NCI-H524 treated with DMSO at 0.1 percent for 48 hours (cell line): ENCODE results near the gene KRTAP25-1.

Experiments used
- DNase-seq: peaks from one replicate; lab custom pipeline; 2025; lab: John Stamatoyannopoulos, UW

KRTAP25-1 gene, protein sequence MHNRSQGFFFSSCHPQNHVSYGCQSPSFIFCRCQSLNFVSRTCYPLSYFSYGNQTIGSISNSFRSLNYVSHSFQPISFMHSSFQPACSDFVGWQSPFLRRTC

DNA sequence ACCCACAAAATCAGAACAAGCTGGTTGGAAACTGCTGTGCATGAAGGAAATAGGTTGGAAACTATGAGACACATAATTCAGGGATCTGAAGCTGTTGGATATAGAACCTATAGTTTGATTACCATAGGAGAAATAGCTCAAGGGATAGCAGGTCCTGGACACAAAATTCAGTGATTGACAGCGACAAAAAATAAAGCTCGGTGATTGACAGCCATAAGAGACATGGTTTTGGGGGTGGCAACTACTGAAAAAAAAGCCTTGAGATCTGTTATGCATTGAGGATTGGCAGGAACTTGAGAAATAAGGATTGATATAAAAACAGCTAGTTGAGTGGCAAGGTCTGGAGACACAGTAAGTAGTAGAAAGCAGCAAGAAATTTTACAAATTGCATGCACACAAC is at the start of gene KRTAP25-1:
TSS of gene KRTAP25-1 (minus strand) at position 300 of the 400 bp plus-strand sequence. CDS start at position 276, 24 bp downstream.
- DNase-seq: no peak

DNA sequence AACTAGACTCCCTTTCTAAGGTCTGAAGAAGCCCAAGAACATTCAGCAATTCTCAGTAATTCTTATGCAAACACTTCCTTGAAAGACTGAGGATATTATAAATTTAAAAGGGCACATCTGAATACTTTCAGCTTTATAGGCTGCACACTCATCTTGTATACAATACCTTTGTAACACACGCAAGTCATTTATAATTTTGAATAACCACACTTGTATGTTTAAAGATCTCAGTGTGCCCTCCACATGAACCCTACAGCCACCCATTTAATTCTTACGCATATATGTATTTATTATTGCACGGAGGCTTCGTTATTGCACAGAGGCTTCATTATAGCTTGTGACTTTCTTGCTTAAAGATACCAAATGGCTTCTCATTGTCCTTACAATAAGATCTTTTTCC is 49.4 kb upstream of the KRTAP25-1 start:
- DNase-seq: no peak

DNA sequence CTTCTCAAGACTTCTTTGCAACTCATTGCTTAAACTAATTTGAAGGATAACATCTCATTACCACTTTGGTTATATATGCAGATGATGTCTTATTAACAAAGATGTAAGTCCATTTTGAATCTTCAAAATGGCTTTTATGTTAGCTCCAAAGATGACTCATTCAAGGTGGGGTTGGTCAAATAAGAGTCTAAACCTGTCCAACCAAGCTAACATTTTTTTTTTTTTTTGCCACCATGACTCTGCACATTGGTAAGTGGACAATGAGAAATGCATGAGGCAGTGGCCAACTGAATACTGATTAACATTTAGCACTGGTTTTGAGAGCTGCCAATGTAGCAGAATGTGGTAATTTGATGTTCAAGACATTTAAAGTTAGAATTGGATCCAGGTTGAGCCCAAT is 48.5 kb upstream of the KRTAP25-1 start:
- DNase-seq: no peak

DNA sequence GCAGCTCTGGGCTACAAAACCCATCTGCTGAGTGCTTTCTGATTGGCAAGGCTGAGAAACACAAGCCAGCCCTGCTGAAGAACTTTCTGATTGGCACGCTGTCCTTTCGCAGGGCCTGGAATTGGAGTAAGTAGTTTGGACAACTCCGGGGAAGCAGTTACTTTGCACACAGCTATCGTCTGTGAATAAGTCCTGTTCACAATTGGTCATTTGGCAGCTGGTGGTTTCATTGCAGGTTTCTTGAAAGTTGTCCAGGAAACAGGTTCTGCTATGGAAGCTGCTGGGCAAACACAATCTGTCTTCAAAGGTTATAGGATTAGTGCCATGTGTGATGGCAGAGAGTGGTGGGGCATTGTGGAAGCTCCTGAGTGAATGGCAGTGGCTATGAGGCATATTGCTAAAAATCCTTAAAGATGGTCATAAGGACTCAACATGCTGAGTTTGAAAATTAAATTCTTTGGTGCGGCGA is 48.0 kb upstream of the KRTAP25-1 start, which contains the start of gene KRTAP27-1:
TSS of gene KRTAP27-1 (minus strand) at position 419 of the 469 bp plus-strand sequence. CDS start at position 393, 26 bp downstream.
- no peak for DNase-seq

DNA sequence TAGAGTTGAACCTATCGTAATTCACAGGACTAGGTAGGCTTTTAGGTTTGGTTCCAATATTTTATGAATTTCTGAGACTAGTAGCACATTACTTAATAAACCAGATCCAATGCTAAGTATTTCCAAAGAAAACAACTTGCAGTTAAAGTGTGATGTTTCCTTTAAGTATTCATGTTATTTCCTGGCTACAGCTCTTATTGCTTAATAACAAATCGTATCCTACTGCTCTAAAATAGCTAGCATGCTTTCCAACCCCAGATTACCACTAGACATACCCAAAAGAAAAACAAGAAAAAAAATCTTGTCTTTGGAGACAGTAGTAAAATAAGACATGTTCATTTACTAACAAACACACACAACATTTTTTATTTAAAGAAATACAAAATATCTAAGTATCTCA is 47.3 kb upstream of the KRTAP25-1 start:
- DNase-seq: no peak

DNA sequence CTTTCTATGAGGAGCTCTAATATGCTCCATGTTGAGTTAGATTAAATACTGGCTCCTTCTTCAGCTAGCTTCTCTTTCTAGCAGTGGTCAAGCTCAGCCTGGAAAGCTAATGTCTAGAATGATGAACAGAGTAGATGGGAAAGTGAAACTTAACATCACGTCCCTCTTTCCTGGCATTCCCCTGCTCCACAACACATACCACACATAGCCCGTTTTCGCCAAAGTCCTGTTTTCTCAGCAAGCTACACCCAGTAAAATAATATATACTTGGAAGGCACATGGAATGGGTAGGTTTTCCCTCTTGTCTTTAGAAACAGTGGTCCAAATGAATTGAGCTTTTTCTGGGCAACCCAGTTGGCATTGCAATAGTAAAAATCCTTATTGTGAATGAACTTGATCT is 44.4 kb upstream of the KRTAP25-1 start:
- no peak for DNase-seq

DNA sequence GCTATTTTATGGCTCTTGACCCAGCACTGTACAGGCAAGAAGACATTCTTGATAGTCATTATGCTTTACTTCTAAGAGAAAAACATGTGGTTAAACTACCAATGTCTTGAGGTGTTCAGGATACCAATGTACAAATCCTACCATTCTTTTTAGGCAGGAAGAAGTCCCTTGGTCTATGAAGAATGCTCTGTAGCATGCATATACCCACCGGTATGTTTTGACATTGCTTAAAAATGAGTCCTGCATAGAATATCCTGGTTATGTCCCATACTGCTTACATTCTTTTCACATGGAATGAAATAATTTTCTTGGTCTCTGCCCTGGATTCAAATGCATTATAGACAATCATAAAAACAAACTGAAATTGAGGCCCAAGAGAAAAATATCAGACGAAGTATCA is 43.4 kb upstream of the KRTAP25-1 start:
- DNase-seq: no peak

DNA sequence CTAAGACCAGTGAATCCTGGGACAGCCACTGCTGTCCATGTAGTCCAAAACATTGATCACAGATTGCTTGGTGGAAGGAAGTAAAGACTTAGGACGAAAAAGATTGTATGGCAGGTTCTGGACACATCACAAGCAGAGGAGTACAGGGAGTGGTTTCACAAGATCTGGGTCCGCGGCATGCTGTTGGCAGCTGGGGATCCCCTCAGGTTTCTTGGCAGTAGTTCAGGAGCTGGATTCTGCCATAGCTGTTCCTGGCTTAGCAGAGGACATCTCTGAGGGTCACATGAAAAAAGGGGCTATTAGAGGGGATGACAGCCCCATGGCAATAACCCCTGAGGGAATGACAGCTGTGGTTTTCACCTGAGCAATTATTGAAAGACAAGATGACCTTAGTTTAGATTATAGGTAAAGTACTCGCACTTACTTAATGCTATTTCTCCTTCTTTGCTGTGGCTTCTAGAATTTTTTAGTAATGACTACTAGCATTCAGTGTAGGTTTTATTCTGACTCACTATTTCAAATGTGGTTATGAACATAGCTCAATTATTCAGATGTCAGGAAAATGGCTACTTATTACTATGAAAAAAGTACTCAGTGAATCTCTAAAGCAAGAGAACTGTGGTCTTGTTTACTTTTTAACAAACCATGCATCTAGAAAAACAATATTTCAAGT is 40.0 kb upstream of the KRTAP25-1 start:
- no peak for DNase-seq

DNA sequence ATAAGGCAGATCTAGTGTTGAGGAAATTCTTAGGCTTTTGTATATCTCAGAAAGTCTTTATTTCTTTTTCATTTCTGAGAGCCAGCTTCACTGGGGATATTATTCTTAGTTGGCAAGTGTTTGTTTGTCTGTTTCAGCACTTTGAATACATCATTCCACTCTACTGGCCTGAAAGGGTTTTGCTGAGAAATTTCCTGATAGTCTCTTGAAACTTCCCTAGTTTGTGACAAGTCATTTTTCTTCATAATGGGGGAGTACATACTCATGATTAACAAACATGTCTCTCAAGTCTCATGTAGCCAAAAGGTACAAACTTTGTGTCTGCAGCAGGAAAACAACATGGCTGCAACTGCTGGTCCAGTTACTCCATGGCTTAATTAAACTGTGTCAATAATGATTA is 37.1 kb upstream of the KRTAP25-1 start:
- no peak for DNase-seq

DNA sequence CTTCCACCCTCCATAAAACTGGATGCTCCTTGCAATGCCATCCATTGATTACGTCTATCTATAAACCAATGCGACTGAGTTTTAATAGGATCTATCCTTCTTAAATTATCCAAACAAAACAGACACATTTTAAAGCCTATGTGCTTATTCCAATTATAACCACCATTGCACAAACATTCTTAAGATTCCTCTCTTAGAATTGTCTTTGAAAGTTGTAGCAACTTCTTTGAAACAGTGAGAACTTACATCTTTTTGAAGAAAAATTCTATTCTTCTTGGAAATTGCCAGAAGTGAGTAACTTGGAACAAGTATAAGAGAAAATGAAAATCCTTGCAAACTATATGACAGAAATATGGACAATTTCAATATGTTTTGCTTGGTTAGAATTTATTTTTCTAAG is 30.9 kb upstream of the KRTAP25-1 start, which contains the start of gene KRTAP26-1:
TSS of gene KRTAP26-1 (minus strand) at position 101 of the 400 bp plus-strand sequence. CDS start 280 bp downstream, outside the sequence.
- no peak for DNase-seq

DNA sequence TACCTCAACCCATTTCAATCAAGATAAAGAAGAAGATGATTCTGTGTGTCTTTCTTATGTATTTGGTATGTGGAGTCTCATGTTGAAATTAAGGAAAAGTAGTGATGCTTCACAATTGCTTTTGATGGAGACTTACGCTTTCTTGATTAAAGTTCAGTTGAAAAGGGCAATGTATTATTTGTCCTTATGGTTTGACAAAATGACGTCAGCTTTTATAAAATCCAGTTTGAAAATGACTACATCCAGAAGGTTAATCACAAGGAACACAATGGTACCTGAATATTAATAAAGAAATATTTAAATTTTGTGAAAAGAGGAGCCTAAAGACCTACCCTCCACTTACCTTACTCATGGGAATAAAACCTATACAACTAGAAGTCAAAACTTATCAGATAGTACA is 26.4 kb upstream of the KRTAP25-1 start:
- no peak for DNase-seq

DNA sequence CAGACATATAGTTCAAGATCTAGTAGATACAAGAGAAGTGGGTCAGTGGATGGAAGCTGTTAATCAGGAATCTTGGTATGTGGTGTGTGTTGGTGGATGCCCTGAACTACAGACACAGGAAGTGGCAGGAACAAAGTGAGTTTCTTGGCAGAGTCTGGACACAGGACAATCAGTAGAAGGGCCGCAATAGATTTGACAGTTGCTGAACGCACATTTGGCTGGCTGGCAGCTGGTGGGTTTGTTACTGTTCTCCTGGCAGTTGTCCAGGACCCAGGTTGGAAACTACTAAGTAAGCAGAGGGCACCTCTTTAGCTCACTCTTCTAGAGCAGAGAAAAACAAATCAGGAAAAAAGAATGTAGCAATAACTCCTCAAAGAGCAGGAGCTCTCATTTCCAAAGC is 17.6 kb upstream of the KRTAP25-1 start:
- no peak for DNase-seq

DNA sequence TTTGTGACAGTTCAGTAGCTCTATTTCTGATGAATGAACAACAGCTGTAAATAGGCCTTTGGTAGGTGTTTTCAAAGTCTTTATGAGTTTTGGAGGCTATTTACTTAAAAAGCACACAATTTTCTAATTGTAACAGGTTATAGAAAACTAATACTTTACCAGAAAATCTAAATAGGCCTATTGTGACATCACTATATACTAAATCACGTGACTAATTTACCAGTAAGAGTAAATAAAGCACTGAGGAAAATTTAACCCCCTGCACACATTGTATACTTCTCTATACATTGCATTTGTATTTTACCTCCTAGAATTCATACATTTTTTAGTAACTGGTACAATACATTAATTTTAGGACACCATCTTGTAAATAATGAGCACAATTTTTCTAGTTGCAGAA is 15.8 kb upstream of the KRTAP25-1 start:
- no peak for DNase-seq

DNA sequence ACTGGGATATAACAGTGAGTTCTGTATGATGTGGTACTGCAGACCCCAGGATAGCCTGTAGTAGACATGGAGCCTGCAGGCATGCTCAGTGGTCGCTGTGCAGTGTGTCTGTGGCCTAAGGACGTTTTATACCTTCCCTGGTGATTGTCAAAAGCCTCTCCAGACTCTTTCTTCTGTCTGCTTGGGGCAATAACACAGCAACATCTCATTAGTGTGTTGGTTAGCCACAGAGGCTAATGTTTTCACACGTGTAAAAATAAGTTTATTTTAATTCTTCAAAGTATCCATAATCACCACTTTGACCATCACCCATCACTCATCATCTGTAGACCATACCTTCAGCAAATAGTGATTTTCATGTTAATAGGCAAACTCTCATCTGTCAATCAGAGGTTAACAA is 6.5 kb downstream of the KRTAP25-1 start, which contains the start of gene KRTAP24-1:
TSS of gene KRTAP24-1 (minus strand) at position 101 of the 400 bp plus-strand sequence. CDS start at position 83, 18 bp downstream.
- DNase-seq: no peak

DNA sequence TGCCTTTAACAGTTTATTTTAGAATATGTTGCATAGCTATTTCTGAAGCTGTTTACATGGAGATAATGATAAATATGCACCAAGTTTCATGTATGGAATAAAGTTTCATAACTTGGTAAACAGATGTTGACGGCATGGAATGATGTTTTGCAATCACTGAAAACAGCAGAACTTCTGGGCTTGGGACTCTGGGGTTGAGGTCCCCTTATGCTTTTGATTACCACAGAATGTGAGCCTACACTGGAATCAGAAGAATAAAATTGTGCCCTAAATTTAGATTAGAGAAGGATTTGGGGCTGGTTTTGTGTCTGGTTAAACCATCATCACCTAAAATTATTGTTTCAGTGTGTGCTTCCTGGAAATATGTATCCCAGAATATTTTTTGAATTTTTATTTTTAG is 17.7 kb downstream of the KRTAP25-1 start:
- DNase-seq: no peak

DNA sequence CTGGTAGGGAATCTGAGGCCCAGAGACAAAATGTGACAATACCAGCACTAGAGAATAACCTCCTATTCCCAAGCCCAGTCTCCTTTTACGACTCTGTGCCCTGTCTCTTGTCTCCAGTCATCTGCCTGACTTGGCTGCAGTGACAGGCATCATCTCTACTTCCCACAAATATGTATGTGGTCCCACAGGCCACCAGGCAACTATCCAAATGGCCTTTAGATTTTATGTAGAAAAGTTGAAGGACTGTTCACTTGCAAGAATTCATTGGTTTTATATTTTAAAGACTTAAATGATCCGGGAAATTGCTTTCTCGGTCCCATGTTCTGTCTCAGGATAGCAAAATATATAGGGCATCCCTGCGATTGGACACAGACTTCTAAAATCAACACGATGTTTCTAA is 18.2 kb downstream of the KRTAP25-1 start:
- no peak for DNase-seq

DNA sequence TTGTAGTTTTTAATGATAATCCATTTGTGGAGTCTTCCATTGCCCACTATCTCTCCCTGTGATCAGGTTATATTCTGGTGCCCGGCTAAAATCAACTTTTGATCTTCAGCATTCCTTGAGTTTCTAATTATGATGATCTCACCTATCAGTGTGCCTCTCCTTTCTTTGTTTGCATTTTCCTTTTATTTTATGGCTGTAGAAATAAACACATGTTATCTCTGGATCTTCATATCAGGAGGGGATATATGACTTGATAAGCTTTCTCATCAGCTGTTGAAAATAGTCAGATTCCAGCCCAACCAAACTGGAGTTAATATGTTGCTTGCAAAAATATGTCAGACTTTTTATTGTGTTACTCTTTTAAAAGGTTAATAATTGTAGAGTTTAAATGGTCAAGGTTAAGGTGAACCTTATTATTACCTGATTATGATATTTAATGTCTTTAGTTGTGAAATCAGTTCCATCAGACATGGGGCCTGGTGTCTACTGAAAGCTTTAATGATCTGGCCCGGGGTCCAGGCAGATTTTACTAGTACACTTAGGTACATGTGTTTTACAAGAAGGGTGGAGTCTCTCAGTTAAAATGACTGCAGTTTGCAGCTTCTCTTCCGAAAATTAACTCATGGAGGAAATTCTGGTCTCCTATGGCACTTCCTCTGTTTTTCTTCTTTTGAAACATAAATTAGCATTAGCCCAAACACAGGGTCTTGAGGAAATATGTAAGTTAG is 19.3 kb downstream of the KRTAP25-1 start:
- DNase-seq: no peak

DNA sequence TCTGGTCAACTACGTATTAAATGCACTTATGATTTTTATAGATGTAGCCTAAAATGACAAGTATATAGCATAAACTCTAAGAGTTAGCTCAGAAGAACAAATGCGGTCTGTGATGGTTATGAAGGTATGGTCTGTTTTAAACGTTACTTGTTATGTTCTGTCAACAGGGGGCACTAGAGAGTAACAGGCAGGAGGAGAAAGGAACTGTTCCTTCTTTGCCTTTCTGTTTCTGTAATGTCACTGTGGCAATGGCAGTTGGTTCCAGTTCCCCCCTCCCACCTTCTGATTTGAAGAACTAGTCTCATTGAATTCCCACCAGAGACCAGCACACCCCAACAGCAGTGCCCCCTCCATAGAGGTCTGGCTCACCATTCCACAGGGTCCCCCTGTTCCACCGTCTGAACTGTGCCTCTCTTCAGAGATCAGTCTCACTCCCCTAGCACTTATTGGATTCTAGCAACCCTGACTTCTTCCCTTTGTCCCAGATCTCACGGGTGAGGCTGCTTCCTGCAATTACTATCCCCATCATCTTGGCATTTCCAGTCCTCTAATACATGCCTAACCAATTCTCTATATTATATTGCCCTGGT is 20.6 kb downstream of the KRTAP25-1 start:
- no peak for DNase-seq

DNA sequence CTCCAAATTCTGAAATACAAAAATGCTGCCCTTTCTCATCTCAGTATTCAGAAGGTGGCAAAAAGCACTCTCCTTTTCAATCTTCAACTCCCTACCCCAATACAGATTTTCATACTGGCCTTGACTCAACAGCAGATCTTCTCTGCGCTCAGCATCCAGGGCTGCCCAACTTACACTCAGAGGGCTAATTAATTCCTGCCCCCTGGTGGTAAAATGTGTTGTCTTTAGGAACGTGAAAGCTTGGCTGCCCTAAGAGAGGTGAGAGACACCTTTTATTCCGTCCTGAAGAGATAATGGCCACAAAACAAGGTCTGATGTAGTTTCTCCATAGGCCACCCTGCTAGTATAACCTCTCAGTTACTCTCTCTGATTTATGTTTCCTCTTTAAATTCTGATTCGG is 31.5 kb downstream of the KRTAP25-1 start:
- DNase-seq: no peak

DNA sequence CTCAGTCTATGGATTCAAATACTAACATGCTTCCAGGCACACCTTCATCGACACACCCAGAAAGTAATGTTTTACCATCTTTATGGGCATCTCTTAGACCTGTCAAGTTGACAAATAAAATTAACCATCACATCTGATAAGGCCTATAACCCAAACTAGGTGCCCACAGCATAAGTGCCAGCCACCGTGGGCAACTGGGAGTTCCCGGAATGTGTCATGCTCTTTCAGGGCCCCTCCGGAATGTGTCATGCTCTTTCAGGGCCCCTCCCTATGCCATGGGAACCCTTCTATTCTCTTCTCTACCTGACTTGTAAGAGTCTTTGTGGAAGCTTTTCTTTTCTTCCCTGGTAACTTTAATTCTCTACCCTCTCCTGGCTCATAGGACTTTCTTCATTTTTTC is 33.2 kb downstream of the KRTAP25-1 start:
- DNase-seq: no peak

DNA sequence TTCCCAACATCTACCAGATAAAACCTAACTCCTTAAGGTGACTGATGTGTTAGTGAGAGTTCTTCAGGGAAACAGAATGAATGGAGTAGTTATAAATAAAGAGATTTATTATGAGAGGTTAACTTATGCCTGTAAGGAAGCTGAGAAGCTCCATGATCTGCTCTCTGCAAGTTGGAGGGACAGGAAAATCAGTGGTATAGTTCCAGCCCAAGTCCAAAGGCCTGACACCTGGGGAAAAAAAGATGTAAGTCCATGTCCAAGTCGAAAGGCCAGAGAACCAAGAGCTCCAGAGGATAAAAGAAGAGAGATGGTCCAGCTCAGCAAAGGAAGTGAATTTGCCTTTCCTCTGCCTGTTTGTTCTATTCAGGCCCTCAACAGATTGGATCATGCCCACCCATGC is 33.6 kb downstream of the KRTAP25-1 start:
- no peak for DNase-seq

DNA sequence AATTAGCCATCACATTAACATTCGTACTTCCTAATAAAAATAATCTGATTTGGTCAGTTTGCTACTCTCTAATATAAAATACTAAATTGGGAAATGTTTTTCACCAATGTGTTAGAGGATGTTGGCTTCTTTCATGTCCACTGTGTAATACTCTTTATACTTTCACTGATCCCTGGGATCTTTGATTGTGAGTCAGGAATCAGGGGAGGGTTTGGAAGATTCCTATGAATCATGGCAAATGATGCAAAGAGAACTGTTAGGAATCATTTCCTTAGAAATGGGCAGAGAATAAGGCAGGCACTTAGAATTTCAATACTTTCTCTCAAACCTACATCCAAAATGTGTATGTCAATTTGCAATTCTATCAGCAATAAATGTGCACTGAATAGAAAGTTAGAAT is 37.5 kb downstream of the KRTAP25-1 start:
- DNase-seq: no peak

DNA sequence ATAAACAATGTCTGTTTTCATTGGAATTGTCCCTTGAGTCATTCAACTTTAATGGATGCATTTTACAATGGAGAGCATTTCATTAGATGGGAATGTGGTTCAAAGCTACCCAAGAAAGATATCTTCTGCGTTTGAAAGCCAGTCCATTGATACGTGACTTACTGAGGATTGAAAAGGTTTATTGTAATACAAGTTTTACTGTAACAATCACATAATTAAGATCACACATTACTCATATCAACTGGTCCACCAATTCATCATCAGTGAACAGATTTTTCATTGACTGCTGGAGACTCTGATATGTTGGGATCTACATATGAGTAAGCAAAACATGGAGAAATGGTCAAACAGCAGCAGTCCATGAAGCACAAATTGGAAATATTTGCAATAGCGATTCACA is 39.4 kb downstream of the KRTAP25-1 start:
- no peak for DNase-seq
